NB4 (cell line): Measurements from ENCODE around the gene NELL2.

Experiments
- DNase-seq: peaks from one replicate; pipeline ENCODE4 v3.0.0; 2010; ENCODE audit warnings: low read depth
- H3K4me3 ChIP-seq: one replicate; pipeline ENCODE4 v1.5.1; 2011; ENCODE audit warnings: mild to moderate bottlenecking, low read depth, low read length, moderate library complexity
- CTCF ChIP-seq: IDR thresholded peaks from one replicate; pipeline ENCODE4 v1.5.1; 2012; ENCODE audit warnings: low read depth, low read length
- MAX ChIP-seq: IDR thresholded peaks from 2 replicates; pipeline ENCODE4 v1.6.1; 2011; ENCODE audit warnings: low read depth, low read length
- MYC ChIP-seq: IDR thresholded peaks from 2 replicates; pipeline ENCODE4 v1.6.1; 2011; ENCODE audit warnings: low read depth, low read length
- POLR2A ChIP-seq: IDR thresholded peaks from 2 replicates; pipeline ENCODE4 v1.6.1; 2011; ENCODE audit warnings: mild to moderate bottlenecking; ENCODE audit not compliant: insufficient read length; ENCODE audit errors: extremely low read depth

Gene NELL2

GRCh38 chr12:44532940-44533339 lies 343.2 kb downstream of the NELL2 start:
- no peak for DNase-seq
- TF ChIP-seq CTCF (no peak), MAX (no peak)

DNA sequence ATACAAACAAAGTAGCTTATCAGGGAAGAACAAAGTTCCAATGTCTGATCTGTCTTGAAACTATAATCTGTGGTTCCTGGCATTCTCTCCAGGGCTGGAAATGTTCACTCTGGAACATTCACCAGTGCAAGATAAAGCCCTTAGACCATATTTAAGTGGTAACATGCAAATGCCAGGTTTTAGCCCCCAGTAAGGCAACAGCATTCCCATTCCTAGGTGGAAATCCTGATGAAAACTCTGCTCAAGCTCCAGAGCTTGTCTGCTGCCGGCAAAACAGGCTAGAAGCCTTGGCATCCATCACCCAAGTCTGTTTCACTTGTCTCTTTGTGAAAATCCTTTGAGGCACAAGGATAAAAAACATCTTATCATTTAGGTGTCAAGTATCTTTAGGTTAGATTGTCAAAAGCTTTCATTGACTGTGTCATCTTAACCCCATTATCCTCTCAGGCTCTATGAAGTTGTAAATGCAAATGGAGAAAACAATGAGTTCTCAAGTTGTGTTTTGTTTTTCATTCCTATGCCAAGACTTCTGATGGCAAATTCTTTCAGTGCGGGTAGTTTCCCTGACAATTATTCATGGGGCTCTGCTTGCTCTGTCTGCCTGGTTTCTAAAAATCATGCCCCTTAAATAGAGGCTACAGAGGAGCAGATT lies 344.7 kb downstream of the NELL2 start:
- no peak overlapping the region for H3K4me3 ChIP-seq
- no peak for TF ChIP-seq MYC
- TF ChIP-seq CTCF: no peak
- no peak for TF ChIP-seq MAX
- TF ChIP-seq POLR2A: no peak

More at GRCh38 chr12:44532940-44533339, 343.2 kb downstream of the NELL2 start:
- H3K4me3 ChIP-seq: no peak overlapping the region

DNA sequence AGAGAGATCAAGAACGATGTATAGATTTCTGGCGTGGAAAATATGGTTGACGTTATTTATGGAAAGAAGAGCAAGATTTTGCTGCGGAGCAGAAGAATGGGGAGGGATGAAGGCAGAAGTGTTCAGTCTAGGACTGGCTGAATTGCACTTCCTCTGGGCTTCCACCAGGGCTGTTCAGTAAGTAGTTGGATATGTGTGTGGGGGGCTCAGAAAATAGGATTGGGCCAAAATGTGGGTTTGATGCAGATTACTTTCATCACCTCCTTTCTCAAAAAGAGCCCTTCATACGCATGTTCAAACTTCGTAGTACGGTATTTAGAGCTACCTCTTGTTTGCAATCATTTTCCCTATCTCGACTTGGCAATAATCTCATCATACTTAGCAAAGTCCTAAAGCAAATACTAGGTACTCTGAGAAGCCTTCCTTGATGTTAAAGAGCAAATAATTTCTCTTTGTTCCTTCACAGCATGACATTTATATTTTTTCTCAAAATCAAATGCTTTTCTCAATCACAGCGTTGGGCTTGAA lies 349.4 kb downstream of the NELL2 start:
- DNase-seq: no peak
- no peak overlapping the region for H3K4me3 ChIP-seq
- TF ChIP-seq MAX (no peak), POLR2A (no peak), CTCF (no peak), MYC (no peak)

More for the DNA sequence above, 344.7 kb downstream of the NELL2 start:
- DNase-seq: no peak

DNA sequence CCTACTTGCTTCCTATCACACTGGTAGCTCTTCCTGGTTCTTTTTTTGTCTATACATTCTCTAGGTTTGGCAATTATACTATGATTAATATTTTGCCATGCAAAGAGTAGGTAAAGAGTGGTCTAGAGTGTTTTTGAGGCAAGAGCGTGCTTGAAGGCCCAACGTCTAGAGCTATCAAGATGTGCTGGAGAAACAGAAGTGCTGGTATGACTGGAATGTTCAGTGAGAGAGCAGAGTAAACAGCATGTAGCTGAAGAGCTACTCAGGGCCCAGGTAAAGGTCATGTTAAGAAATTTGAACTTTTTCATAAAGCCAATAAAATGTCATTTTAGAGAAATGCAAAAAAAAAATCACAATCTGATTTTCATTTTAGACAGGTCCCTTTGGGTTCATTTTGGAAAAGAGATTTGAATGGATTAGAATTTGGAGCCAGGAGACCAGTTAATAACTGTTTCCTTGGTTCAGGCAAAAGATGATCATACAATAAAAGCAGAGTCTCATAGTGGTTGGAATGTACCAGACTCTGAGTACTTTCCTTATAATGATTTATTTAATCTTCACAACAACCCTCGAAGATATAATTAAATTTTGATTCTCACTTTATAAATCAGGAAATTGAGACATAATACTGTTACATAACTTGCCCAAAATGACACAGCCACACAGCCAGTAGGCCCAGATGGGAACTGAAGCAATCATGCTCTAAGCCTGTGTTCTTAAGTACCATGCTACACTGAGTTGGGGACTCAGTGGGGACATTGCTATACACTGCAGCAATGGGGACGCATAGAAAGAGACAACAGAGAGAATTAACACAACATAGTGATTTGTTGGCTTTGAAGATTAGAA lies 350.1 kb downstream of the NELL2 start:
- TF ChIP-seq POLR2A (no peak), CTCF (no peak), MAX (no peak), MYC (no peak)

DNA sequence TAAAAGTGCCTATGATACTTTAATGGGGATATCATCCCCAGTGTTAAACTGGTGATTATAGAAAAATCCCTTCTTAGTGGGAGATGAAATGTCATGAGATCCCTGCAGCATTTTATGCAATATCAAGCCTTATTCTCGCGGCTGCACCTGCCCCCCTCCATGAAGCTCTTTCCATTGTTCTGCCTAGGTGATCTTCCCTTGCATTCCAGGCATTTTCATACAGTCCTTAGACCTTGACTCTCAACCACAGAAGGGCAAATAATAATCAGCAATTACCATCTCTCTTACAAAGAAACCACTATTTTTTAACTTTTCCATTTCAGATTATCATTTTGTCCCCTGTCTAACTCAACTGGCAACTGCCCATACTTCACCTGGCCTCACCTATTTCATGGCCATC lies 352.3 kb downstream of the NELL2 start:
- DNase-seq: no peak
- TF ChIP-seq MAX (no peak), POLR2A (no peak), CTCF (no peak), MYC (no peak)
- H3K4me3 ChIP-seq: no peak overlapping the region

More for the DNA sequence above, 350.1 kb downstream of the NELL2 start:
- H3K4me3 ChIP-seq: no peak overlapping the region
- no peak for DNase-seq
